ENCODE results near the gene CBLN3.

- no peak for TF ChIP-seq CTCF (IDR thresholded peaks at IDR 0.05)
- TF ChIP-seq POLR2AphosphoS5 (IDR thresholded peaks at IDR 0.05) = no peak
Observed at GRCh38 chr14:24435998-24436354, 6.5 kb upstream of the CBLN3 start.
